Activated CD8-positive, alpha-beta memory T cell treated with anti-CD3 and anti-CD28 coated beads, Interleukin-2, amount 50 U/mL, for 24 hours (primary cell): ENCODE measurements around the gene KDM3B.
A peak's percentile ranks its signal among the peaks of the same experiment; 100 is the strongest.
"Not testable (repeated sequence)": the region's sequence is repeated elsewhere in the genome, so short reads cannot be mapped to it uniquely, and the experiment has no call there.

Experiments
- DNase-seq: peaks from one replicate; pipeline ENCODE4 v3.0.0-alpha.2; 2020; ENCODE audit errors: extremely low read depth

KDM3B gene

GRCh38 chr5:138350563-138350890 lies 2.0 kb upstream of the KDM3B start:
- no peak for DNase-seq

DNA sequence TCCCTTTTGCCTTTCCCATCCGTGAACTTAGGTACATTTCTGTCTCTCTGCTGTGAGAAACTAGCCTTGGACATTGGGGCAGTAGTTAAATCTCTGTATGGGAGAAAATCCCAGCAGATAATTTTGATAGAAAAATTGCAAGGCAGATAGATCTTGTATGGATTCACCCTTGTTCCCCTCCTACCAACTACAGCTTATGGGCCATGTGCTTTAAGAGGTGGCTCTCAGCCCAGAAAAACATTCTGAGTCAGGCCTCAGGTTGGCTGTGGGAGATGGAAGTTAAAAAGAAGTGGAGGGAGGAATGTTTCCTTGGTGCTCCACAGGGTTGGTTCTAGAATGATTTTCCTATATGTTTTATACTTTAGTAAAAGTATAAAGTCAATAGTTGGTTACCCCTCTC lies 1.4 kb upstream of the KDM3B start:
- no peak for DNase-seq

GRCh38 chr5:138351517-138351916 lies 968 bp upstream of the KDM3B start:
- DNase-seq, result no peak

DNA sequence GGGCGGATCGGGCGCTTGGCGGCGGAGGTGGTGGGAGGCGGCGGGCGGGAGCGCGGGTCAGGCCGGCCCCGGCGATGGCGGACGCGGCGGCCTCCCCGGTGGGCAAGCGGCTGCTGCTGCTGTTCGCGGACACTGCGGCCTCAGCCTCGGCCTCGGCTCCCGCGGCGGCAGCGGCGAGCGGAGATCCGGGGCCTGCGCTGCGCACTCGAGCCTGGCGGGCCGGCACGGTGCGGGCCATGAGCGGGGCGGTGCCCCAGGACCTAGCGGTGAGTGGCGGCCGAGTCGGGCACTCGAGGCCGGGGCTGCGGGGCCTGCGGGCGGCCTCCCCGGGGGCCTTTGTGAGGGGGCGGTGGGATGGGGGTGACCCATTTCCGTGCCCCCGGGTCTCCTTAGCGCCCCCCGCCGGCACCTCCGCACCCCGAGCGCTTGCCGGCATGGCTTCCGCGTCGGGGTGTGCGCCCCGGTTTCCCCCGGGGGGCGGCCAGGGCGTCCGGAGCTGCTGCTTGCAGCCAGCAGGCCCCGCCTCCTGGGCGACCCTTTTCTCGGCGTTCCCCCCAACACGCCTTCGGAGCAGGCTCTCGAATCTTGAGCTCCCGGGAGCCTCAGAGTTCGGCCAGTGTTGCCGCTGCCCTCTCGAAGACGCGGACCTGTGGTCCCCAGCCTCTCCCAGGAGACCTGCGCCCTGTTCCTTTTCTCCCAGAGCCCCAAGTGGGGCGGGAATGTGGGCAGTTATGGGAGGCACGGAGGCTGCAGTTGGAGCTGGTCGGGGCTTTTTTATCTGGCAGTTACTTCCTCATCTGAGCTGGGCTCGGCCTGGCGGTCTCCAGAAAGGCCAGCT lies 456 bp downstream of the KDM3B start:
- DNase-seq, result peak; percentile 26

GRCh38 chr5:138353560-138354080 lies 1.1 kb downstream of the KDM3B start:
- DNase-seq, result no peak

GRCh38 chr5:138354387-138354786 lies 1.9 kb downstream of the KDM3B start:
- no peak for DNase-seq

GRCh38 chr5:138354926-138355378 lies 2.5 kb downstream of the KDM3B start:
- DNase-seq, result no peak

DNA sequence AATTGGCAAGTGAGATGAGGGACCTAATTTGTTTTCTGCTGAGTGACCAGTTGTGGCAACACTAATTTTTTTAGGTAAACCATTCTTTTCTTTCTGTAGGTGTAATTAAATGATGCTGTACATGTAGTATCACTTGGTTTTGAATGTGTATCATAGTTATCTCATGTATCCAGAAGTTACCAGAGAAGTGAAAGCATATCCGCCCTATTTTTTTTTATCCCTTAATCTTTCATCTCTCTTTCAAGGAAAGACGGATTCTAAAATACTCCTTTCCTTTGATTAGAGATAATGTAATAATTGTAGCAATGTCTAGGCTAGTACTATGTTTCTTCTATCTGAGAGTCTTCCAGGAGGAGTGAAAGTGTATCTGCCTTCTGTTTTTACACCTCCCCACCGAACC lies 7.1 kb downstream of the KDM3B start:
- DNase-seq, result no peak

DNA sequence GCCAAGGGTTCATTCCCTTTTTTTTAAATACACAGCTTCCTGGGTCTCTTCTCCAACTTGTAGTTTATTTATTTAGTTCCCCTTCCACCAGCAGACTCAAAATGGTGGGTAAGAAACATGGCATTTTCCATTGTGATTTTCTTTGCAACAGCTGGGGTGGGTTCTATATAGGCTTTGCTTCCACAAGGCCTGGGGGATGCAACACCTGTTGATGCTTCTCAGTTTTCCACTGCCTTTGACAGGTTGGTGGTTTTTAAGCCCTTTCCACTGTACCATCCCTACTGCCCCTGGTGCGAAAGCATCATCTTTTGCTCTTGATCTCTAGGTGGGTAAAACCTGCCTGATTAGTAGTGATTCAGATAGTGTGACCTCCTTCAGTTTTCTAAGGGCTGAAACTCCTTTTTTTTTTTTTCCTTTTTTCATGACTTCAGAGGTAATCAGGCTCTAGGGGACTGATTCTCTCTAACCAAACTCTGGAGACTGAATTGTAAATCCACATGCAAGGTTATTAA lies 8.5 kb downstream of the KDM3B start:
- no peak for DNase-seq

GRCh38 chr5:138364576-138364975 lies 12.1 kb downstream of the KDM3B start:
- DNase-seq, result no peak

GRCh38 chr5:138366632-138367382 lies 14.3 kb downstream of the KDM3B start:
- DNase-seq, result no peak

DNA sequence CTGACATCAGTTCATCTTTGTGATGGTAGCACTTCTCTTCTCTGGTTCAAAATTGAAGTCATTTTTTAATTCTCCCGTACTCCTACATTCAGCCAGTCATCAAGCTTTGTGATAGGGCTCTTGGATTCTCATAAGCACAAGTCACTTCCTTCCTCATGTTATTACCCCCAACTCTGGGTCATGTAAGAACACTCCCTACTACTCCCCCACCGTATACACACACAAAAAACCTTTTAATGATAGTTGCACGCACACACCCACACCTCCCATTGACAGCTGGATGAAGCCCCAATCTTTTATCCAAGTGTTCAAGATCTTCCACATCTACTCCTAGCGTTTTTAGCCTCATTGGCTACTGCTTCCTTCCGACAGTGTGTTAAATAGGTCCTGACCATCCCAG lies 16.8 kb downstream of the KDM3B start:
- DNase-seq, result no peak

- DNase-seq, result no peak
These were observed 17.2 kb downstream of the KDM3B start for GRCh38 chr5:138369706-138370105.

DNA sequence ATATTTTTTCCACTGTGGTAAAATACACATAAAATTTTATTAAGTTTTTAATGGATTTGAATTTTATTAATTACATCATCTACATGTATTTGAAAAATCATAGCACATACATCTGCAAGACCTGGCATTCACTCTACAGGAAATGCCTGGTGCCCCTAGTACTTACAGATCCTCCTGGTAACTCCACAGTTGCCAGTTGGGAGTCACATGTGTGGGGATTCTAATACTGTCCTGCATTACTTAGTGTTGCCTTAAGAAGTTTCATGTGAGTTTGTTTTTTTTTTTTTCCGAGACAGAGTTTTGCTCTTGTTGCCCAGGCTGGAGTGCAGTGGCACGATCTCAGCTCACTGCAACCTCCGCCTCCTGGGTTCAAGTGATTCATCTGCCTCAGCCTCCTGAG lies 18.1 kb downstream of the KDM3B start:
- no peak for DNase-seq

DNA sequence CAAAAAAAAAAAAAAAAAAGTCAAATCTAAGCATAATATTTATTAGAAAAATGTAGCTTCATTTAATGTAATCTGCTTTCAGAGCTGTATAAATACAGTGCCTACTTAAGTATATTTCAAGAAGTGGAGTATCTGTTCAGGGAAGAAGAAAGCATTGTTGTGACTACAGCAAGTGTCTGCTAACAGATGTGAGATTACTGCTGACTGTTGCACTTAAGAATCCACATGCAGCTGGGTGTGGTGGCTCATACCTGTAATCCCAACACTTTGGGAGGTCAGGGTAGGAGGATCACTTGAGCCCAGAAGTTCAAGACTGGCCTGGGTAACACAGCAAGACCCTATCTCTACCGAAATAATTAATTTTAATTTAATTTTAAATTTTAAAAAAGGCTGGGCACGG lies 19.0 kb downstream of the KDM3B start:
- DNase-seq, result no peak

DNA sequence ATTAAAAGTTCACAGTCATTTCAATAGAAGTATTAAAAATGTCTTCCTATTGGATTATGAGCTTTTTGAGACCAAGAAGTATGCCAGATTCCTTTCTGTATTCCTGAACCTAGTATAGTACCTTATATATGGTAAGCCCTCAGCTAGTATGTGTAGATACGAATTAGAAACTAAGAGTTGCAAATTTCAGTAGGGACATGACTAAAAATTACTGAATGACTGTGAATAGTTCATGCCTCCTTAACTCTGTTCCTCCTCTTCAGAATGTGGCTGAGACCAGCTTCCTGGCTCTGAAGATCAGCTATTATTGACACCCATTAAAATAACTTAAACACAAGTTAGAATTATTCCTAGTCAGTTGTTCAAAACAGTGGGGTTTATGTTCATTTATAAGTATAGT lies 19.7 kb downstream of the KDM3B start:
- no peak for DNase-seq

DNA sequence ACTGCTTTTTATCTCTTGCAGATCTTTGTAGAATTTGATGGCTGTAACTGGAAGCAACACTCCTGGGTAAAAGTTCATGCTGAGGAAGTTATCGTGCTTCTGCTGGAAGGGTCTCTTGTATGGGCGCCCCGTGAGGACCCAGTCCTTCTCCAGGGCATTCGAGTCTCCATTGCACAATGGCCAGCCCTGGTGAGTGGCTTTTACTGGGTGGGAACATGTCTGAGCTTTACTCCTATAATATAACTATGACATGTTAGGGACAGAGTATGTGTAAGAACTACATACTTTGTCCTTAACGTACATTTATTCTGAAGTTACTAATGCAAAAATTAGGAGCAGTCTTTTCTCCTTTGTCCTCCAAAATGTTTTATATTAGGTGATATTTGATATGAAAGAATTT lies 20.2 kb downstream of the KDM3B start:
- no peak for DNase-seq

DNA sequence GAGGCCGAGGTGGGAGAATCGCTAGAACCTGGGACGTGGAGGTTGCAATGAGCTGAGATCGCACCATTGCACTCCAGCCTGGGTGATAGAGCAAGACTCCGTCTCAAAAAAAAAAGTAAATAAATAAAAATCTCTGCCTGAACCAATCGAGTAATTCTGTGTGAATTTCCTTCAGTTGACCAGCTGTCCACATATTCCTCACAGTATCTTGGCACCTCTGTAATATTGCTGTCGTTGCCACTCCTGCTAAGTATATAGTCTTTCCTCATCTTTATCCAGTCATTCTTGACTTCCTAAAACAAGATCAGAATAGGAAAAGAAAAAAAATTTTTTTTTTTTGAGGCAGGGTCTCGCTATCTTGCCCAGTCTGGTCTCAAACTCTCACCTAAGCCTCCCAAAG lies 29.9 kb downstream of the KDM3B start:
- DNase-seq, result no peak

GRCh38 chr5:138385660-138386059 lies 33.2 kb downstream of the KDM3B start:
- no peak for DNase-seq

DNA sequence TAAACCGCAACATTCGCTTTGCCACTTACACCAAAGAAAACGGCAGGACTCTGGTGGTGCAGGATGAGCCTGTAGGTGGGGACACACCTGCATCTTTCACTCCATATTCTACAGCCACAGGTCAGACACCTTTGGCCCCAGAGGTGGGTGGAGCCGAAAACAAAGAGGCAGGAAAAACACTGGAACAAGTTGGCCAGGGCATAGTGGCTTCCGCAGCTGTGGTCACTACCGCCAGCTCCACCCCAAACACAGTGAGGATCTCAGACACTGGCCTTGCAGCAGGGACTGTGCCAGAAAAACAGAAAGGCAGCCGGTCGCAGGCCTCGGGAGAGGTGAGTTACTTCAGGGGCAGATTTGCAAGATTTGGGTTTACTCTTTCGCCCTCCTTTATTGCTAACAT lies 33.8 kb downstream of the KDM3B start:
- no peak for DNase-seq

DNA sequence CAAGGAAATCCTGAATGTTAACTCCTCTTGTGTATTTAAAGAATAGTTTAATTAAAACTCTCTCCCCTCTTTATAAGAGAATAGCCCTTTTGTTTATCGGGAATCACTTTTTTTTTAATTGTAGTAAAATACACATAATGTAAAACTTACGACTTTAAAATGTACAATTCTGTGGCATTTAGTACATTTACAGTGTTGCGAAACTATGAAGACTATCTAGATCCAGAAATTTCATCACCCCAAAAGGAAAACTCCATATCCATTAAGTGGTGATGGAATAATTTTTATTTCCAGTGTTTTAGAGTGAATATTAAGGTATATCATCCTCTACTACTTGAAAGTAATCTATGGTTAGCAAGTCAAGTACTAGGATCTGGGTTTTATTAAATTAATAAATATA lies 36.8 kb downstream of the KDM3B start:
- no peak for DNase-seq

DNA sequence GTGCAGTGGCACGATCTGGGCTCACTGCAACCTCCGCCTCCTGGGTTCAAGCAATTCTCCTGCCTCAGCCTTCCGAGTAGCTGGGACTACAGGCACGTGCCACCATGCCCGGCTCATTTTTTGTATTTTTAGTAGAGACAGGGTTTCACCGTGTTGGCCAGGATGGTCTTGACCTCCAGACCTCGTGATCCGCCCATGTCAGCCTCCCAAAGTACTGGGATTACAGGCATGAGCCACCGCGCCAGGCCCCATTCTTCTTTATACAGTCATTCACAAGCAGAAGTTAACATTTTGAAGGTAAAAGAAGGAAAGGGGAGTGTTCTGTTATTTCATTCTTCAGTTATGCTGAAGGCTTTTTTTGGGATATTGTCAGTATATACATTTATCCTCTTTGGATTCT lies 37.4 kb downstream of the KDM3B start:
- not testable (repeated sequence) for DNase-seq

GRCh38 chr5:138391859-138392386 lies 39.4 kb downstream of the KDM3B start:
- DNase-seq, result no peak
